Ishikawa (cell line): ENCODE data around the gene TGFBR3.

Experiments
- CEBPB ChIP-seq: IDR thresholded peaks from 2 replicates; pipeline ENCODE4 v1.6.1; 2012
- CREB1 ChIP-seq: IDR thresholded peaks from 2 replicates; pipeline ENCODE4 v1.6.1; 2012; ENCODE audit warnings: low read depth
- EGR1 ChIP-seq: IDR thresholded peaks from 2 replicates; pipeline ENCODE4 v1.6.1; 2012
- EP300 ChIP-seq: IDR thresholded peaks from 2 replicates; pipeline ENCODE4 v1.6.1; 2012; ENCODE audit warnings: borderline replicate concordance
- FOXM1 ChIP-seq: IDR thresholded peaks from 2 replicates; pipeline ENCODE4 v1.6.1; 2012; ENCODE audit warnings: low read depth, borderline replicate concordance
- NFIC ChIP-seq: IDR thresholded peaks from 2 replicates; pipeline ENCODE4 v1.6.1; 2012
- RAD21 ChIP-seq: IDR thresholded peaks from 2 replicates; pipeline ENCODE4 v1.6.1; 2012; ENCODE audit warnings: low read depth
- TAF1 ChIP-seq: IDR thresholded peaks from 2 replicates; pipeline ENCODE4 v1.6.1; 2012; ENCODE audit warnings: low read depth, mild to moderate bottlenecking
- TCF12 ChIP-seq: IDR thresholded peaks from 2 replicates; pipeline ENCODE4 v1.6.1; 2012; ENCODE audit warnings: low read depth
- TEAD4 ChIP-seq: IDR thresholded peaks from 2 replicates; pipeline ENCODE4 v1.6.1; 2012
- YY1 ChIP-seq: IDR thresholded peaks from 2 replicates; pipeline ENCODE4 v1.6.1; 2012; ENCODE audit warnings: low read depth
- ZBTB7A ChIP-seq: IDR thresholded peaks from 2 replicates; pipeline ENCODE4 v1.6.1; 2012; ENCODE audit warnings: low read depth
- TF ChIP-seq, protein P1 (sequence below): IDR thresholded peaks from 2 replicates; pipeline ENCODE4 v1.6.1; 2012
- TF ChIP-seq, protein P2 (sequence below): IDR thresholded peaks from 2 replicates; pipeline ENCODE4 v1.6.1; 2012
- TF ChIP-seq, protein P3 (sequence below): IDR thresholded peaks from 2 replicates; pipeline ENCODE4 v1.6.1; 2012; ENCODE audit warnings: low read depth, mild to moderate bottlenecking

The TGFBR3 gene

DNA sequence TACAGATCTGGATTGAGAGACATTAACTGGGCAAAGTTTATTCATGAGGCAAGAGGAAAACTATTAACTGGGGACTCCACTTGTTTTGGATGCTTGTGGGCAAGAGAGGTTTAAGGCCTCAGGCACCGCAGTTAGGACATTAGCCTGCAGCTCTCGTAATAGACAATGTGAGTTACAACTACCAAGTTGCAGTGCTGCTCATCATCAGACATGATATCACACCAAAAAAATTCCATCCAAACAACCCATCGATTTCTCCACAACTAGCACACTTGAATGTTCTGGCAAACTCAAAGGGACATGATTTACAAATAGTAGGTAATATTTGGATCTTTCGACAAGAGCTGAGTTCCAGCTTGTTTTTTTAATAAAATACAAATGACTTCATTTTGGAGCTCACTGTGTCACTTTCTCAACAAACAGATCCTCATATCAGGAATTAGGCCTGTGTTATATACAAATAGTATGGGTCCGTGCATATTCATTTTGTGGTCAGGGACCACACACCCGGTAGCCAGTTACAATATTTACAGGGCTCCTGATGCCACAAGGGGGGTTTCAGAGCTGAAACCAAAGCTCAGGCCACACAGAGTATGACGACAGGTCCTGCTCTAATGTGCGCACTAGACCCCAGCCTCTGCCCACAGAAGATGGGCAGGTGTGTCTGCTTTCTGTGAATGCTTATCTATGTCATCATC lies 128.0 kb downstream of the TGFBR3 start:
- TF ChIP-seq NFIC (no peak), TAF1 (no peak), FOXM1 (no peak), EGR1 (no peak), TCF12 (no peak), RAD21 (no peak), ZBTB7A (no peak), EP300 (no peak), CREB1 (no peak), CEBPB (no peak), TEAD4 (no peak), YY1 (no peak)
- TF ChIP-seq, protein P1, sequence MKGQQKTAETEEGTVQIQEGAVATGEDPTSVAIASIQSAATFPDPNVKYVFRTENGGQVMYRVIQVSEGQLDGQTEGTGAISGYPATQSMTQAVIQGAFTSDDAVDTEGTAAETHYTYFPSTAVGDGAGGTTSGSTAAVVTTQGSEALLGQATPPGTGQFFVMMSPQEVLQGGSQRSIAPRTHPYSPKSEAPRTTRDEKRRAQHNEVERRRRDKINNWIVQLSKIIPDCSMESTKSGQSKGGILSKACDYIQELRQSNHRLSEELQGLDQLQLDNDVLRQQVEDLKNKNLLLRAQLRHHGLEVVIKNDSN: no peak
- TF ChIP-seq, protein P2, sequence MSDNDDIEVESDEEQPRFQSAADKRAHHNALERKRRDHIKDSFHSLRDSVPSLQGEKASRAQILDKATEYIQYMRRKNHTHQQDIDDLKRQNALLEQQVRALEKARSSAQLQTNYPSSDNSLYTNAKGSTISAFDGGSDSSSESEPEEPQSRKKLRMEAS: no peak
- TF ChIP-seq, protein P3, sequence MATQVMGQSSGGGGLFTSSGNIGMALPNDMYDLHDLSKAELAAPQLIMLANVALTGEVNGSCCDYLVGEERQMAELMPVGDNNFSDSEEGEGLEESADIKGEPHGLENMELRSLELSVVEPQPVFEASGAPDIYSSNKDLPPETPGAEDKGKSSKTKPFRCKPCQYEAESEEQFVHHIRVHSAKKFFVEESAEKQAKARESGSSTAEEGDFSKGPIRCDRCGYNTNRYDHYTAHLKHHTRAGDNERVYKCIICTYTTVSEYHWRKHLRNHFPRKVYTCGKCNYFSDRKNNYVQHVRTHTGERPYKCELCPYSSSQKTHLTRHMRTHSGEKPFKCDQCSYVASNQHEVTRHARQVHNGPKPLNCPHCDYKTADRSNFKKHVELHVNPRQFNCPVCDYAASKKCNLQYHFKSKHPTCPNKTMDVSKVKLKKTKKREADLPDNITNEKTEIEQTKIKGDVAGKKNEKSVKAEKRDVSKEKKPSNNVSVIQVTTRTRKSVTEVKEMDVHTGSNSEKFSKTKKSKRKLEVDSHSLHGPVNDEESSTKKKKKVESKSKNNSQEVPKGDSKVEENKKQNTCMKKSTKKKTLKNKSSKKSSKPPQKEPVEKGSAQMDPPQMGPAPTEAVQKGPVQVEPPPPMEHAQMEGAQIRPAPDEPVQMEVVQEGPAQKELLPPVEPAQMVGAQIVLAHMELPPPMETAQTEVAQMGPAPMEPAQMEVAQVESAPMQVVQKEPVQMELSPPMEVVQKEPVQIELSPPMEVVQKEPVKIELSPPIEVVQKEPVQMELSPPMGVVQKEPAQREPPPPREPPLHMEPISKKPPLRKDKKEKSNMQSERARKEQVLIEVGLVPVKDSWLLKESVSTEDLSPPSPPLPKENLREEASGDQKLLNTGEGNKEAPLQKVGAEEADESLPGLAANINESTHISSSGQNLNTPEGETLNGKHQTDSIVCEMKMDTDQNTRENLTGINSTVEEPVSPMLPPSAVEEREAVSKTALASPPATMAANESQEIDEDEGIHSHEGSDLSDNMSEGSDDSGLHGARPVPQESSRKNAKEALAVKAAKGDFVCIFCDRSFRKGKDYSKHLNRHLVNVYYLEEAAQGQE: no peak

DNA sequence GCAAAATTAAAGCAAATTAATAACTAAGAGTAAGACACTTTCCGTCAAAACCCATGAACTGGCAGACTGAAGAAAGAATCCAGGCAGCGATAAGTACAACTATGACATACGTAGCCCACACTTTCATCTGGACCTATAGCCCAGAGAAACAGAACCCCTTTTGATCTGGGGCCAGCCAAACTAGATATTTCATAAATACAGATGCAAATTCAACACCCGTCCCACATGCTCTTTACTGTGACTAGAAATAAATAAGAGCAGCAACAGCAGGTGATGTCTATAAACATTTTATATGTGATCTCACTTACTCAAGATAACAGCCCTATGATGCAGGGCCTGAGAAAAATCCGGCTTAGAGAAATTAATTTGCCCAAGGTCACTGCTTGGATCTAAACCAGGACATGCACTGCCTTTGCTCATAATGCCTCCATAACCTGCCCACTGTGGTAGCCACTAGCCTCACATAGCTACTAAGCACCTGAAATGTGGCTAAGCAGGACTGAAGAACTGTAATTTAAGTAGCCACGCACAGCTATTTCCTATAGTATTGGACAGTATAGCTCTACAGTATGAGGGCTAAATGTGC lies 130.2 kb downstream of the TGFBR3 start:
- no peak for TF ChIP-seq TCF12
- TF ChIP-seq YY1: no peak
- no peak for TF ChIP-seq TEAD4
- TF ChIP-seq CREB1: no peak
- no peak for TF ChIP-seq CEBPB
- TF ChIP-seq, protein P3: no peak

DNA sequence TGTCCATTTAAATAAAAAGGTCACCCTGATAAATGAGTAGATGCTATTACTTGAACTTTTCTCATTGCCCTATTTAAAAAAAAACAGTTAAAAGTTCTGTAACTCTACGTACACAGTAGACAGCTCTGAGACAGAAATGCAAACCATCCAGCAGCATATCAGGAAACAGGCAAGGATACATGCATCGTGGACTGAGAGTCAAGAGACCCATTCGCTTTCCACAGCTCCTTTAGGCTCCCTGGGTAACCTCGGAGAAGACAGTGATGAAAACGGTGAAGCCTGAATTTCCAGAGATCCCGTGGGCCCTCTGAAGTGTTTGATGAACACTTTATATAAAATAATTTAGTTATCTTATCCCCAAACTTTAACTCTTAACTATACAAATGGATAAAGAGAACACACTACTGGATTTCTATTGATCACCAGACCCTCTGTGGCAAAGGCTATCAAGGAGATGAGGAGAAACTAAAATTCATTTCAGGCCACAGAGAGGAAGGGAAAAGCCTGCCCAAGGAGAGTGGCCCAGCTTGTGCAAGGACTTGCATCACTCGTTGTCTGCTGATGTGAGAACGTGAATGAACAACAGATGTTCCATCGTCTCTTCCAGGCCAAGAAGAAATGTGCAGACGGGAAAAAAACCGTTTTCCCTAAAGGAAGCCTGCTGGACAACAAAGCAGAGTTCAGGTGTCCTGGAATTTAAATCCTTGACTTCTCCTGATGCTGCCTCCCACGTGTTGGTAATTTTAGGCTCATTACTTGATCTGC lies 131.0 kb downstream of the TGFBR3 start:
- TF ChIP-seq FOXM1 (no peak), RAD21 (no peak), NFIC (no peak), ZBTB7A (no peak), CREB1 (no peak), TCF12 (no peak), EP300 (no peak), EGR1 (no peak), CEBPB (no peak), TEAD4 (no peak), TAF1 (no peak), YY1 (no peak)
- TF ChIP-seq, protein P1: no peak
- TF ChIP-seq, protein P2: no peak
- TF ChIP-seq, protein P3: no peak

DNA sequence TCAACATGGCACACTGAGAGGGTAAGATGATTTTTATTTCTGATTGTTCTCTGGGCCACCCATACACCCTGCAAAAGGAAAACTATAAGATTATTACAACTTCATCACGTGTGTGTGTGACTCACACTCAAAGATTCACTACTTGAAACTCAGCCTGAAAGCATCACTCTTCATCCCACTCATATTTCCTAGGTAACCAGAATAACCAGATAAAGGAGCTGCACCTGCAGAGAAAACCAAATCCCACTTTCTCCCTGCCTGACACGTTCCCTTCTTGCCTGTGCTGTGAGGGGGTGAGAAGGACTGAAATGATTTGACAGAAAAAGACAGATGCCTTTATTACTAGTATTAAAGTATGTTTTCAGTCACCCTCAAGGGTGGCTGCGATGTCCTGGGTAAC lies 131.6 kb downstream of the TGFBR3 start:
- no peak for TF ChIP-seq EGR1
- TF ChIP-seq, protein P2: no peak
- TF ChIP-seq TEAD4: no peak
- no peak for TF ChIP-seq CEBPB
- TF ChIP-seq NFIC: no peak
- no peak for TF ChIP-seq FOXM1
- no peak for TF ChIP-seq RAD21
- TF ChIP-seq, protein P3: no peak
- TF ChIP-seq, protein P1: no peak
- no peak for TF ChIP-seq CREB1
- TF ChIP-seq TCF12: no peak
- no peak for TF ChIP-seq EP300
- TF ChIP-seq YY1: no peak
- TF ChIP-seq ZBTB7A: no peak
- no peak for TF ChIP-seq TAF1
